ENCODE measurements around the gene FBLN5. TPM values are rescaled to one million over a fixed set of nuclear protein-coding genes. Genes with fewer than 3 reads are reported as not detected.

The FBLN5 gene
- polyA plus RNA-seq, 2 donors, result 3.3 to 9.7 TPM

GRCh38 chr14:91831337-91831736, 116.2 kb downstream of the FBLN5 start:
- no peaks in the 10 kb centered on the region for H3K4me1 ChIP-seq (ENCODE audit: control insufficient read depth in 2 of 2, insufficient read depth in 2 of 2, low read length in 1 of 2)
- no peak overlapping the region for H3K4me3 ChIP-seq (ENCODE audit: low read depth in 1 of 2, low read length in 2 of 2)
- no peaks in the 10 kb centered on the region for H3K27me3 ChIP-seq (ENCODE audit: control insufficient read depth in 1 of 2, insufficient read depth in 2 of 2, low read length in 2 of 2)
- no peak overlapping the region for H3K27ac ChIP-seq (ENCODE audit: low read depth in 2 of 2, low read length in 1 of 2)
- H3K9me3 ChIP-seq (ENCODE audit: control insufficient read depth in 2 of 2, insufficient read depth in 1 of 2, low read depth in 1 of 2, low read length in 1 of 2), result peaks cover 0 to 3% of the 10 kb centered on the region in 2 donors
- H3K36me3 ChIP-seq (ENCODE audit: control insufficient read depth in 2 of 2, insufficient read depth in 2 of 2, low read length in 1 of 2), result no peaks in the 10 kb centered on the region
- WGBS, 2 donors, result 15 to 17% methylated on average over 1 of the region's 1 CpG

- H3K36me3 ChIP-seq (ENCODE audit: control insufficient read depth in 2 of 2, insufficient read depth in 2 of 2, low read length in 1 of 2), result no peaks in the 10 kb centered on the region
- H3K9me3 ChIP-seq (ENCODE audit: control insufficient read depth in 2 of 2, insufficient read depth in 1 of 2, low read depth in 1 of 2, low read length in 1 of 2), result peaks cover 0 to 2% of the 10 kb centered on the region in 2 donors
- peak overlapping the region; percentile 11 to 47 for H3K27ac ChIP-seq (ENCODE audit: low read depth in 2 of 2, low read length in 1 of 2)
- no peaks in the 10 kb centered on the region for H3K27me3 ChIP-seq (ENCODE audit: control insufficient read depth in 1 of 2, insufficient read depth in 2 of 2, low read length in 2 of 2)
- H3K4me3 ChIP-seq (ENCODE audit: low read depth in 1 of 2, low read length in 2 of 2), result no peak overlapping the region
- no peaks in the 10 kb centered on the region for H3K4me1 ChIP-seq (ENCODE audit: control insufficient read depth in 2 of 2, insufficient read depth in 2 of 2, low read length in 1 of 2)
- WGBS, 2 donors, result 29 to 30% methylated on average over 3 of the region's 3 CpGs
These were observed 116.7 kb downstream of the FBLN5 start for GRCh38 chr14:91830777-91831176.

- Histone ChIP-seq H3K27me3 (ENCODE audit: control insufficient read depth in 1 of 2, insufficient read depth in 2 of 2, low read length in 2 of 2) (no peaks in the 10 kb centered on the region), H3K36me3 (ENCODE audit: control insufficient read depth in 2 of 2, insufficient read depth in 2 of 2, low read length in 1 of 2) (no peaks in the 10 kb centered on the region), H3K4me1 (ENCODE audit: control insufficient read depth in 2 of 2, insufficient read depth in 2 of 2, low read length in 1 of 2) (no peaks in the 10 kb centered on the region), H3K4me3 (ENCODE audit: low read depth in 1 of 2, low read length in 2 of 2) (no peak overlapping the region), H3K27ac (ENCODE audit: low read depth in 2 of 2, low read length in 1 of 2) (peak overlapping the region in 1 of 2 donors; percentile 39), H3K9me3 (ENCODE audit: control insufficient read depth in 2 of 2, insufficient read depth in 1 of 2, low read depth in 1 of 2, low read length in 1 of 2) (no peaks in the 10 kb centered on the region)
- WGBS, 2 donors, result 35 to 40% methylated on average over 2 of the region's 2 CpGs
These were observed 118.0 kb downstream of the FBLN5 start for GRCh38 chr14:91829511-91829910.

- Histone ChIP-seq H3K27me3 (ENCODE audit: control insufficient read depth in 1 of 2, insufficient read depth in 2 of 2, low read length in 2 of 2) (no peaks in the 10 kb centered on the region), H3K27ac (ENCODE audit: low read depth in 2 of 2, low read length in 1 of 2) (no peak overlapping the region), H3K36me3 (ENCODE audit: control insufficient read depth in 2 of 2, insufficient read depth in 2 of 2, low read length in 1 of 2) (no peaks in the 10 kb centered on the region), H3K4me3 (ENCODE audit: low read depth in 1 of 2, low read length in 2 of 2) (no peak overlapping the region), H3K4me1 (ENCODE audit: control insufficient read depth in 2 of 2, insufficient read depth in 2 of 2, low read length in 1 of 2) (no peaks in the 10 kb centered on the region), H3K9me3 (ENCODE audit: control insufficient read depth in 2 of 2, insufficient read depth in 1 of 2, low read depth in 1 of 2, low read length in 1 of 2) (no peaks in the 10 kb centered on the region)
- 92 to 95% methylated on average over 1 of the region's 1 CpG for WGBS, 2 donors
These were observed 119.7 kb downstream of the FBLN5 start for GRCh38 chr14:91827746-91828145.

Other genes with a start within 250 kb of the FBLN5 start
- under 1 TPM; 0.19 to 0.69 TPM for gene CATSPERB, start 215.6 kb downstream of the FBLN5 start, polyA plus RNA-seq
- gene TC2N, start 80.2 kb downstream of the FBLN5 start, polyA plus RNA-seq, result 10 to 100 TPM; 14.9 TPM
- gene TRIP11, start 92.4 kb upstream of the FBLN5 start, polyA plus RNA-seq, result 1 to 10 TPM; 3.7 to 5.0 TPM
- 10 to 100 TPM; 12.0 to 12.7 TPM for gene ATXN3, start 158.9 kb upstream of the FBLN5 start, polyA plus RNA-seq
- gene NDUFB1, start 174.0 kb upstream of the FBLN5 start, polyA plus RNA-seq, result 100 to 1,000 TPM; 433 to 754 TPM
- gene CPSF2, start 174.3 kb upstream of the FBLN5 start, polyA plus RNA-seq, result 10 to 100 TPM in 1 of 2 donors, 1 to 10 TPM in 1; 5.5 to 12.5 TPM

All from esophagus (tissue), 2 donors.